ENCODE measurements around the gene PLXNC1.

PLXNC1 gene

GRCh38 chr12:94148739-94149118, 352 bp downstream of the PLXNC1 start:
- Histone ChIP-seq H3K9me3 (ENCODE audit: severe bottlenecking) (no peaks in the 10 kb centered on the region), H3K36me3 (no peaks in the 10 kb centered on the region), H3K4me3 (ENCODE audit: low read depth, low read length) (peak overlapping the region; percentile 57), H3K27ac (no peak overlapping the region), H3K27me3 (ENCODE audit: insufficient read depth, low read depth, severe bottlenecking) (peaks cover 35% of the 10 kb centered on the region)
- no peak for TF ChIP-seq CTCF (IDR thresholded peaks at IDR 0.05; ENCODE audit: low read depth, low read length)
- DNase-seq, result no peak

GRCh38 chr12:94149119-94149780, 873 bp downstream of the PLXNC1 start:
- no peak overlapping the region for H3K27ac ChIP-seq
- no peaks in the 10 kb centered on the region for H3K9me3 ChIP-seq (ENCODE audit: severe bottlenecking)
- H3K27me3 ChIP-seq (ENCODE audit: insufficient read depth, low read depth, severe bottlenecking), result peaks cover 35% of the 10 kb centered on the region
- TF ChIP-seq CTCF (IDR thresholded peaks at IDR 0.05; ENCODE audit: low read depth, low read length), result peak; percentile 61
- peak overlapping the region; percentile 46 for H3K4me3 ChIP-seq (ENCODE audit: low read depth, low read length)
- H3K36me3 ChIP-seq, result no peaks in the 10 kb centered on the region
- DNase-seq, result peak; percentile 70

GRCh38 chr12:94149781-94150239, 1.4 kb downstream of the PLXNC1 start:
- DNase-seq, result peak; percentile 48
- H3K4me3 ChIP-seq (ENCODE audit: low read depth, low read length), result peak overlapping the region; percentile 46
- H3K36me3 ChIP-seq, result no peaks in the 10 kb centered on the region
- no peaks in the 10 kb centered on the region for H3K9me3 ChIP-seq (ENCODE audit: severe bottlenecking)
- peaks cover 35% of the 10 kb centered on the region for H3K27me3 ChIP-seq (ENCODE audit: insufficient read depth, low read depth, severe bottlenecking)
- no peak overlapping the region for H3K27ac ChIP-seq
- no peak for TF ChIP-seq CTCF (IDR thresholded peaks at IDR 0.05; ENCODE audit: low read depth, low read length)

GRCh38 chr12:94150240-94151121, 2.1 kb downstream of the PLXNC1 start:
- TF ChIP-seq CTCF (IDR thresholded peaks at IDR 0.05; ENCODE audit: low read depth, low read length), result no peak
- DNase-seq, result no peak

GRCh38 chr12:94151582-94151981, 3.2 kb downstream of the PLXNC1 start:
- Histone ChIP-seq H3K4me3 (ENCODE audit: low read depth, low read length) (no peak overlapping the region), H3K27ac (no peak overlapping the region), H3K9me3 (ENCODE audit: severe bottlenecking) (no peaks in the 10 kb centered on the region), H3K27me3 (ENCODE audit: insufficient read depth, low read depth, severe bottlenecking) (peaks cover 30% of the 10 kb centered on the region), H3K36me3 (no peaks in the 10 kb centered on the region)
- no peak for TF ChIP-seq CTCF (IDR thresholded peaks at IDR 0.05; ENCODE audit: low read depth, low read length)
- no peak for DNase-seq

More at GRCh38 chr12:94150240-94151121, 2.1 kb downstream of the PLXNC1 start:
- H3K36me3 ChIP-seq, result no peaks in the 10 kb centered on the region
- H3K27ac ChIP-seq, result no peak overlapping the region
- no peaks in the 10 kb centered on the region for H3K9me3 ChIP-seq (ENCODE audit: severe bottlenecking)
- no peak overlapping the region for H3K4me3 ChIP-seq (ENCODE audit: low read depth, low read length)
- peaks cover 35% of the 10 kb centered on the region for H3K27me3 ChIP-seq (ENCODE audit: insufficient read depth, low read depth, severe bottlenecking)

Data from WERI-Rb-1 (cell line).